GM21423 (cell line): ENCODE data around the gene MYLK.
"Not testable (repeated sequence)": the region's sequence is repeated elsewhere in the genome, so short reads cannot be mapped to it uniquely, and the experiment has no call there.

Experiments
- ATAC-seq: cut with Tn5 transposase; IDR thresholded peaks from one replicate; pipeline ENCODE4 v1.9.1; 2021; ENCODE audit warnings: mild to moderate bottlenecking, moderate library complexity; ENCODE audit not compliant: unreplicated experiment

The MYLK gene

GRCh38 chr3:123705488-123706285, 178.4 kb downstream of the MYLK start:
- ATAC-seq, result no peak

GRCh38 chr3:123703663-123704062, 180.5 kb downstream of the MYLK start:
- ATAC-seq, result not testable (repeated sequence)

GRCh38 chr3:123702720-123703119, 181.4 kb downstream of the MYLK start:
- ATAC-seq, result no peak

GRCh38 chr3:123702057-123702456, 182.1 kb downstream of the MYLK start:
- not testable (repeated sequence) for ATAC-seq

GRCh38 chr3:123700791-123701722, 183.1 kb downstream of the MYLK start:
- no peak for ATAC-seq

GRCh38 chr3:123698813-123699212, 185.3 kb downstream of the MYLK start:
- ATAC-seq, result no peak

- no peak for ATAC-seq
Observed at GRCh38 chr3:123696808-123697207, 187.3 kb downstream of the MYLK start.

GRCh38 chr3:123695731-123696640, 188.1 kb downstream of the MYLK start:
- ATAC-seq, result no peak

- no peak for ATAC-seq
Observed at GRCh38 chr3:123695152-123695551, 189.0 kb downstream of the MYLK start.

GRCh38 chr3:123694366-123695087, 189.6 kb downstream of the MYLK start:
- ATAC-seq, result no peak

GRCh38 chr3:123693584-123694190, 190.4 kb downstream of the MYLK start:
- no peak for ATAC-seq

- no peak for ATAC-seq
Observed at GRCh38 chr3:123692671-123693070, 191.5 kb downstream of the MYLK start.

GRCh38 chr3:123692041-123692440, 192.1 kb downstream of the MYLK start:
- no peak for ATAC-seq

GRCh38 chr3:123689831-123690230, 194.3 kb downstream of the MYLK start:
- no peak for ATAC-seq

- ATAC-seq, result no peak
Observed at GRCh38 chr3:123688241-123688747, 195.8 kb downstream of the MYLK start.

GRCh38 chr3:123687286-123687685, 196.8 kb downstream of the MYLK start:
- ATAC-seq, result no peak

- no peak for ATAC-seq
Observed at GRCh38 chr3:123686251-123686650, 197.9 kb downstream of the MYLK start.

GRCh38 chr3:123685780-123686179, 198.4 kb downstream of the MYLK start:
- ATAC-seq, result no peak

- no peak for ATAC-seq
Observed at GRCh38 chr3:123684636-123685035, 199.5 kb downstream of the MYLK start.
